ENCODE measurements around the gene HES6. TPM values are rescaled to one million over a fixed set of nuclear protein-coding genes. Genes with fewer than 3 reads are reported as not detected.

HES6 gene
- total RNA-seq, 1 donor from 2014 or later, result 7.3 TPM

GRCh38 chr2:238269741-238270140 lies 29.9 kb upstream of the HES6 start:
- Histone ChIP-seq H3K4me3 (no peak overlapping the region), H3K4me1 (no peaks in the 10 kb centered on the region), H3K9me3 (no peaks in the 10 kb centered on the region), H3K27ac (no peak overlapping the region), H3K36me3 (peaks cover 67% of the 10 kb centered on the region), H3K27me3 (no peaks in the 10 kb centered on the region)
- no peak for TF ChIP-seq CTCF (IDR thresholded peaks at IDR 0.05)
- ATAC-seq (no peak), DNase-seq (no peak)
- intact Hi-C loops (cut with DNase I), result loop anchor here (5.0 kb wide), 1 partner anchor 412 kb away; the partner anchor contains the start of gene RAMP1

- Histone ChIP-seq H3K27ac (no peak overlapping the region), H3K4me3 (no peak overlapping the region), H3K4me1 (peaks cover 9% of the 10 kb centered on the region), H3K27me3 (no peaks in the 10 kb centered on the region), H3K36me3 (peaks cover 58% of the 10 kb centered on the region), H3K9me3 (no peaks in the 10 kb centered on the region)
- TF ChIP-seq CTCF (IDR thresholded peaks at IDR 0.05), result no peak
- intact Hi-C loops (cut with DNase I), result loop anchor here (5.0 kb wide), 1 partner anchor 411 kb away; the partner anchor contains the start of gene RAMP1
- DNase-seq, result no peak
- no peak for ATAC-seq
Measured at GRCh38 chr2:238267884-238268680, 28.2 kb upstream of the HES6 start.

- H3K4me1 ChIP-seq, result peaks cover 17% of the 10 kb centered on the region
Measured at GRCh38 chr2:238267341-238267710, 27.5 kb upstream of the HES6 start.

GRCh38 chr2:238265605-238266004 lies 25.8 kb upstream of the HES6 start:
- DNase-seq, result no peak
- TF ChIP-seq CTCF (IDR thresholded peaks at IDR 0.05), result no peak
- Histone ChIP-seq H3K27me3 (no peaks in the 10 kb centered on the region), H3K4me3 (no peak overlapping the region), H3K9me3 (no peaks in the 10 kb centered on the region), H3K27ac (no peak overlapping the region), H3K36me3 (peaks cover 40% of the 10 kb centered on the region), H3K4me1 (peaks cover 19% of the 10 kb centered on the region)
- no peak for ATAC-seq
- intact Hi-C loops (cut with DNase I), result loop anchor here (5.0 kb wide), 1 partner anchor 408 kb away; the partner anchor contains the start of gene RAMP1

More at GRCh38 chr2:238267341-238267710, 27.5 kb upstream of the HES6 start:
- intact Hi-C loops (cut with DNase I), result loop anchor here (5.0 kb wide), 1 partner anchor 410 kb away; the partner anchor contains the start of gene RAMP1
- H3K4me3 ChIP-seq, result no peak overlapping the region
- ATAC-seq (no peak), DNase-seq (no peak)
- no peaks in the 10 kb centered on the region for H3K27me3 ChIP-seq
- no peaks in the 10 kb centered on the region for H3K9me3 ChIP-seq
- TF ChIP-seq CTCF (IDR thresholded peaks at IDR 0.05), result no peak
- peaks cover 50% of the 10 kb centered on the region for H3K36me3 ChIP-seq
- H3K27ac ChIP-seq, result no peak overlapping the region

- no peak for TF ChIP-seq CTCF (IDR thresholded peaks at IDR 0.05)
- DNase-seq (no peak), ATAC-seq (no peak)
- H3K27me3 ChIP-seq, result no peaks in the 10 kb centered on the region
- H3K27ac ChIP-seq, result peak overlapping the region; percentile 20
- H3K9me3 ChIP-seq, result no peaks in the 10 kb centered on the region
- peaks cover 37% of the 10 kb centered on the region for H3K36me3 ChIP-seq
- no peak overlapping the region for H3K4me3 ChIP-seq
- peaks cover 23% of the 10 kb centered on the region for H3K4me1 ChIP-seq
- intact Hi-C loops (cut with DNase I), result no loop called here
Measured at GRCh38 chr2:238264072-238264460, 24.2 kb upstream of the HES6 start.

Data from upper lobe of right lung (tissue), 1 donor.